Activated CD8-positive, alpha-beta memory T cell treated with anti-CD3 and anti-CD28 coated beads for 1 hour (primary cell): Measurements from ENCODE around the gene BLTP1.
"Not testable (repeated sequence)": the region's sequence is repeated elsewhere in the genome, so short reads cannot be mapped to it uniquely, and the experiment has no call there.

Experiments
- DNase-seq, 2 donors: peaks; one replicate each; pipeline ENCODE4 v3.0.0-alpha.2; 2020; ENCODE audit warnings: low read depth in 1 of 2; ENCODE audit errors: extremely low read depth in 1 of 2

Gene BLTP1, protein sequence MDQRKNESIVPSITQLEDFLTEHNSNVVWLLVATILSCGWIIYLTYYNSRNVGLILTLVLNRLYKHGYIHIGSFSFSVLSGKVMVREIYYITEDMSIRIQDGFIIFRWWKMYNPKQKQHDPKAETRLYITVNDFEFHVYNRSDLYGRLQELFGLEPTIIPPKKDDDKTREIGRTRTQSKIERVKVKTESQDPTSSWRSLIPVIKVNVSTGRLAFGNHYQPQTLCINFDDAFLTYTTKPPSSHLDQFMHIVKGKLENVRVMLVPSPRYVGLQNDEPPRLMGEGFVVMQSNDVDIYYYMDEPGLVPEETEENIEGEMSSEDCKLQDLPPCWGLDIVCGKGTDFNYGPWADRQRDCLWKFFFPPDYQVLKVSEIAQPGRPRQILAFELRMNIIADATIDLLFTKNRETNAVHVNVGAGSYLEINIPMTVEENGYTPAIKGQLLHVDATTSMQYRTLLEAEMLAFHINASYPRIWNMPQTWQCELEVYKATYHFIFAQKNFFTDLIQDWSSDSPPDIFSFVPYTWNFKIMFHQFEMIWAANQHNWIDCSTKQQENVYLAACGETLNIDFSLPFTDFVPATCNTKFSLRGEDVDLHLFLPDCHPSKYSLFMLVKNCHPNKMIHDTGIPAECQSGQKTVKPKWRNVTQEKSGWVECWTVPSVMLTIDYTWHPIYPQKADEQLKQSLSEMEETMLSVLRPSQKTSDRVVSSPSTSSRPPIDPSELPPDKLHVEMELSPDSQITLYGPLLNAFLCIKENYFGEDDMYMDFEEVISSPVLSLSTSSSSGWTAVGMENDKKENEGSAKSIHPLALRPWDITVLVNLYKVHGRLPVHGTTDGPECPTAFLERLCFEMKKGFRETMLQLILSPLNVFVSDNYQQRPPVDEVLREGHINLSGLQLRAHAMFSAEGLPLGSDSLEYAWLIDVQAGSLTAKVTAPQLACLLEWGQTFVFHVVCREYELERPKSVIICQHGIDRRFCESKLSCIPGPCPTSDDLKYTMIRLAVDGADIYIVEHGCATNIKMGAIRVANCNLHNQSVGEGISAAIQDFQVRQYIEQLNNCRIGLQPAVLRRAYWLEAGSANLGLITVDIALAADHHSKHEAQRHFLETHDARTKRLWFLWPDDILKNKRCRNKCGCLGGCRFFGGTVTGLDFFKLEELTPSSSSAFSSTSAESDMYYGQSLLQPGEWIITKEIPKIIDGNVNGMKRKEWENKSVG (N-terminal part only)

DNA sequence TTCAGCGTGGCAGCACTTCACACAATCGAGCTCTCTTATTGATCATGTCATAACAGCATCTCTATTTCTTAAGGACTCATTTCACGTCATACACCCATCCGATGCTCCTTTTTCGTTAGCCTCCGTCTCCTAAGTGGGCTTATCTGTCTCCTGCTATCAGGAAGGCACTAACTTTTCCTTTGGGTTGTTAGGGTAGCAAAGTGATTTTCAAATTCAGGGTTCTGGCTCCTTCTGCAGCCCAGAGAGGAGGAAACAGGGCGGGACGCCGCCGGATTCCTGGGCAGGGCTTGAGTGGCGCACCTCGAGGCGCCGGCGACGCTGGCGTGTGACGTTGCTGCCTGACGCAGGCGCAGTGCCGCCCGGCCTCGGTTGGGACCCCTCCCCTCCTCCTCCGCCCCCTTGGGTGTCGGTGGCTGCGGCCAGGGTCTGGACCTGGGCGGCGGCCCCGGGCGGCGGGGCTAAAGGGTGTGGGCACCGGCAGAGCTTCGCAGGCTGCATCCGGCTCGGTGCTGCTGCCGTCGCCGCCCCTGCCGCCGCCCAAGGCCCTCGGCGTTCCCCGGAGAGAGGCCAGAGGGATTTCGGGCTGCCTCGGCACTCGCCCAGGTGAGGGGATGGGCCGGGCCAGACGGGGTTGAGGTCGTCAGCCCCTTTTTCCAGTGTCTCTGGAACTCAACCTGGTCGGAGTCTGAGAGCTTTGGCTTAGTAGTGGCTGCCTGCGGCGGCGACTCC, at the start of gene BLTP1:
TSS of gene BLTP1 (plus strand) at position 350 of the 729 bp plus-strand sequence. CDS start 18,317 bp downstream, outside the sequence.
- DNase-seq = peak; percentile 68 to 83

DNA sequence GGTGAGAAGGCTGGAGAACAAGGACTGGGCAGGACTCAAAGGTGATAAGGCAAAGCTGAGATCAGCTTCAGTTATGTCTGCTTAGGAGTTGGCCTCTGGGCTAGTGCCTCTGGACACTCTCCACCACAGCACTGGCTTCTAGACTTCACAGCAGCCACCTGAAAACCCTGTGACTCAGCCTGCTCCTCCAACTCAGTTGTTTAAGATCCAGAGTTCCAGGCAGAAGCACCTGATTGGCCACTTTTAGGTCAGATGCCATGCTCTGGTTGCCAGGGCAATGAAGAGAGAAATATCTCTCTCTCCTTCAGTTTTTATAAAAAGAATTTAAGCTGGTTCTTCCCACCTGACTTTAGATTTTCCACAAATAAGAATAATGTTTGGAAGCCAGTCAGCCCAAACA, 47.9 kb upstream of the BLTP1 start:
- no peak for DNase-seq

DNA sequence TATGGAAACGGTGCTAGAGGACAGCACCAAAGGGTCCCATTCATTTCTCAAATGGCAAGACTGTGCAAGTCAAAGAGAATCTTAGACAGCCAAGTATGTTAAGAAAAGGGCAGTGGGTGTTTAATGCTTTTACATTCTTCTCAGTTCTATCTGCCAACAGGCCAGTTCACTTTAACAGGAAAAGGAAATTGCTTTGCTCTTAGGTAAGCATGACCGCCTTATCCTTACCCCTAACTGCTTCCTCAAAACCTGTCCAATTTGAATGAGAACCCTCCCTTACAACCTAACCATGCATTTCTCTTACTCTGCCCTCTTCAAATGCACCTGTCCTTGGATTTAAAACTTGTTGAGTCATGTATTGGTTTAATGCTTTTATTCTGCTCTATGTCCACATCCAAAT, 44.5 kb upstream of the BLTP1 start:
- no peak for DNase-seq

DNA sequence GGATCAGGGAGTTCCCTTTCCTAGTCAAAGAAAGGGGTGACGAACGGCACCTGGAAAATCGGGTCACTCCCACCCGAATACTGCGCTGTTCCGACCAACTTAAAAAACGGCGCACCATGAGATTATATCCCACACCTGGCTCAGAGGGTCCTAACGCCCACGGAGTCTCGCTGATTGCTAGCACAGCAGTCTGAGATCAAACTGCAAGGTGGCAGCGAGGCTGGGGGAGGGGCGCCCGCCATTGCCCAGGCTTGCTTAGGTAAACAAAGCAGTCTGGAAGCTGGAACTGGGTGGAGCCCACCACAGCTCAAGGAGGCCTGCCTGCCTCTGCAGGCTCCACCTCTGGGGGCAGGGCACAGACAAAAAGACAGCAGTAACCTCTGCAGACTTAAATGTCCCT, 41.8 kb upstream of the BLTP1 start:
- not testable (repeated sequence) for DNase-seq

DNA sequence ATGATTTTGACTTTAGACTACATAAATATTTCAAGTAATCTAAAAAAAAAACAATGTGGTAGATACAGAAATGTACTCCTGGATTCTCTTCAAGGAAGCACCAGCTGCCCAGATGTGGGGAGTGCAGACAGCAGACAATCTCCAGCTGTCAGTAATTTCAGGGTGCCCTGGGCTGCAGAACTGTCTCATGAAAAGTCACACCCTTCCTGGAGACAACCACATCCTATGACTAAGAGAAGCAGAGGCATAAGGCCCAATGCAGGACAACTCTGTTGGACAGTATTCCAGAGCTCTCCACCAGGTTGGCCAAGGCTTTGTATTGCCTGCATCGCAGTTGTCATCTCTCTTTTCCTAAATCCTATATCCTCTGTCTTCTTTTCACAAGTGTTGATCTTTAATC, 34.4 kb upstream of the BLTP1 start:
- DNase-seq = no peak

DNA sequence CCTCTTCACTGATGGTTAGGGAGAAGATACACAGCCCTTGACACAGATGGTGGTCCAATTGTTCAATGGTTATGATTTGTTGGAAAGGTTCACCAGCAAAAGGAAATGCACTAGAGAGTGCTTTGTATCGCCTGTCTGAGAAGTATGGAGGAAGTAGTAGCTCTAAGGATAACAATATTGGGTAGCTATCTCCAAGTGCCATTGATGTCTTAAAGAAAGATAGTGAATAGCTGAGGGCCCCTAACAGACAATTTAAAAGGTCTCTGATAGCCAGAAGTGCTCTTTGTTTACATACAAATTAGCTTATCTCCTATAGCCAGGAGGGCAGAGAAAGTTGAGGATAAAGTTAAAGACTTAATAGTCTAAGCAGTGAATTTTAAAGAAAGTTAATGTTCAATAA, 33.9 kb upstream of the BLTP1 start:
- DNase-seq = no peak

DNA sequence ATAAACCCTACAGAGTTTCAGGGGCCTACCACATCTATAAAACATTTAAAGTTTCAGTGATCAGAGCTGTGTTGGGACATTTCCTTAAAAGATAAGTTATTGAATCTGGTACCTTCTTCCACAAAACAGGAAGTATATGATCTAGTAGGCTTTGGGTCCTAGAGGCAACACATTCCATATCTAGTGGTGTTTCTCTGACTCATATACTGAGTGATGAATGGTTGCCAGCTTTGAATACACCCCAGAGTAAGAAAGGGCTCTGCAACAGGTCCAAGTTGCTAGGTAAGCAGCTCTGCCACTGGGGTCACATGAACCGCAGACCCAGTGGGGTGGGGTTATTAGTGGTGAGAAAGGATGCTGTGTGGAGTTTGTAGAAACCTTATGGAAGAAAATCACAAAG, 32.4 kb upstream of the BLTP1 start:
- DNase-seq = no peak

DNA sequence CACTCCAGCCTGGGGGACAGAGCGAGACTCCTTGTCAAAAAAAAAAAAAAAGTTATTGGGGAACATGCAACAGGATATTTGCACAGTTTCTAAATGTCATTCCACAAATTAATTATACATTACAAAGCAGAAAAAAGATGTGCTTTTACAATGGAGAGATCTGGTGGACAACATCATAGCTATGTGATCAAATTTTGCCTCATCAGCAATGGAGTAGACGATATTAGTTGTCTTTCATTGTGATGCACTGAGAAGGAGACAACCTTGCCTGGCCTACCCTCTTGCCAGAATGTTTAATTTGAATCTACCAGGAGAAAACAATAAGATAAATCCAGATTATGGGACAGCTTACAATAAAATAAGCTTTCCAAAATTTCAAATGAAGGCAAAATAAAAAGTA, 30.5 kb upstream of the BLTP1 start:
- no peak for DNase-seq

DNA sequence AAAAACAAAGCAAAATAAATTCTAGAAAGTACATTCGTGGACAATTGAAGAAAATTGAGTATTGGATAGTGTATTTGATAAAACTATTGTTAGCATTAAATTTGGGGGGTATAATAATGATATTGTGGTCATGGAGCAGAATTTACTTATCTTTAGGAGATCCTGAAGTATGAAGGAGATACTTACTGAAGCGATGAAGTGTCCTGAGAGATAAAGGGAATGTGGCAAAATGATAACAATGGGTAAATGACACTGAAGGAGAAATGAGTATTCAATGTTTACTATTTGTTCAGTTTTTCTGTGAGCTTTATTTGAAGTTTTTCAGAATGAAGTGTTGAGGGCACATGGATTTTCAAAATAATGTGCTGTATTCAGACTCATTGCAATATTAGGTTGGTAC, 30.0 kb upstream of the BLTP1 start:
- DNase-seq = no peak

DNA sequence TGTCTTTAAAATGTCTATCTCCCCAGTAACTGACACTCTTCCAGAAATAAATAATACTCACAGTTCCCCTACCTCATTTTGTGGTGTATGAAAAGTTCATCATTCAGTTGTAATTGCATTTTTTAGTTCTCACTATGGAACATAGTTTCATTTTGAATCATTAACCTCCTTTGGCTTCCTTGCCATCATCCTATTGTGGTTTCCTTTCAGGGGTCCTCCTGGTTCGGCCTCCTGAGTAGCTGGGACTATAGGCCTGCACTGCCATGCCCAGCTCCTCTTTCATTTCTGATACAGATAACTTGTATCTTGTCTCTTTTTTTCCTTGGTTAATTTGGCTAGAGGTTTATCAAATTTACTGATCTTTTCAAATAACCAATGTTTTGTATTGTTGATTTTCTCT, 23.1 kb upstream of the BLTP1 start:
- no peak for DNase-seq

DNA sequence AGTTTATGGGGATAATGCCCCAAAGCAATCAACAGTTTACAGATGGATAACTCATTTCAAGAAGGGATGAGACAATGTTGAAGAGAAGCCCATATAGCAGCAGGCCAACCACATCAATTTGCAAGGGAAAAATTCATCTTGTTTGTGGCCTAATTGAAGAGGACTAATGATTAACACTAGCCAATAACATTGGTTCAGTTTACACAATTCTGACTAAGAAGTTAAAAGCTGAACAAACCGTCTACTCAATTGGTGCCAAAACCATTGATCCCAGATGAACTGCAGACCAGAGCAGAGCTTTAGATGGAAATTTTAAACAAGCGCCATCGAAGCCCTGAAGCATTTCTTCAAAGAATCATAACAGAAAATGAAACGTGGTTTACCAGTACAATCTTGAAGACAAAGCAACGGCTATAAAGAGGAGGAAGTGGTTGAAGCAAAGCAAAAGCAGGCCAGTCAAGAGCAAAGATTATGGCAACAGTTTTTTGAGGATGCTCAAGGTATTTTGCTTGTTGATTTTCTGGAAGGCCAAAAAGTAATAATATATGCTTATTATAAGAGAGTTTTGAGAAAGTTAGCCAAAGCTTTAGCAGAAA, 20.5 kb upstream of the BLTP1 start:
- no peak for DNase-seq

DNA sequence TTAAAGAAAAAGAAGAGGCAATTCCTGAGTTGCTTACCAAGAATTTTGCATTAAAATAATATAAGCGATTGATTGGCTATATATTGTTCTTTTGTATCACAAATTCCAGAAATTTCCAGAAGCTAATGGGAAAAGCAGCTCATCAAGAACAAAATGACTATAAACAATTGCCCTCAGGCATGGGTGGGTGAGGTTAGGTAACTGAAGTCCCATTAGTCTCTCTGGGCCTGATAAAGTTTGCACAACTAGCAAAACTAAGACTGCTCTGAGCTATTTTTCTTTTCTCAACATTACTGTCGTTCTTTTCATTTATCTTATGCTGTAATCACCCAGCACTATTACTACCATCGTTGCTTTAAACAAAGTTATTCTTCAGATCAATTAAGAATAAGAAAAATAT, 19.2 kb upstream of the BLTP1 start:
- no peak for DNase-seq

DNA sequence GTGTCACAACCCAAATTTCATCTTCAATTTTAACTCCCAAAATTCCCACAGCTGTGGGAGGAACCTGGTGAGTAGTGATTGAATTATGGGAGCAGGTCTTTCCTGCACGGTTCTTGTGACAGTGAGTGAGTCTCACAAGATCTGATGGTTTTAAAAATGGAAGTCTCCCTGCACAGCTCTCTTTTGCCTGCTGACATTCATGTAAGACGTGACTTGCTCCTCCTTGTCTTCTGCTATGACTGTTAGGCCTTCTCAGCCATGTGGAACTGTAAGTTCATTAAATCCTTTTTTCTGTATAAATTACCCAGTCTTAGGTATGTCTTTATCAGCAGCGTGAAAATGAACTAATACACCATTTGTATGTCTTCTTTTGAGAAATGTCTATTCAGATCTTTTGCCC, 13.0 kb upstream of the BLTP1 start:
- DNase-seq = no peak

DNA sequence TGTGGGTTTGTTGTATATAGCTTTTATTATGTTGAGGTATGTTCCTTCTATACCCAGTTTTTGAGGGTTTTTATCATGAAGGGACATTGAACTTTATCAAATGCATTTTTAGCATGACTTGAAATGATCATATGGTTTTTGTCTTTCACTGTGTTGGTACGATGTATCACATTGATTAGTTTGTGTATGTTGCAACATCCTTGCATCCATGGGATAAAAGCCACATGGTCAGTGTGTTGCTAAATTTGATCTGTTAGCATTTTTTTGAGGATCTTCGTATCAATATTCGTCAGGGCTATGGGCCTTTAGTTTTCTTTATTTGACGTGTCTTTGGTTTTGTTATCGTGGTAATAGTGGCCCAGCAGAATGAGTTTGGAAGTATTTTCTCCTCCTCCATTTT, 11.3 kb upstream of the BLTP1 start:
- DNase-seq = no peak

DNA sequence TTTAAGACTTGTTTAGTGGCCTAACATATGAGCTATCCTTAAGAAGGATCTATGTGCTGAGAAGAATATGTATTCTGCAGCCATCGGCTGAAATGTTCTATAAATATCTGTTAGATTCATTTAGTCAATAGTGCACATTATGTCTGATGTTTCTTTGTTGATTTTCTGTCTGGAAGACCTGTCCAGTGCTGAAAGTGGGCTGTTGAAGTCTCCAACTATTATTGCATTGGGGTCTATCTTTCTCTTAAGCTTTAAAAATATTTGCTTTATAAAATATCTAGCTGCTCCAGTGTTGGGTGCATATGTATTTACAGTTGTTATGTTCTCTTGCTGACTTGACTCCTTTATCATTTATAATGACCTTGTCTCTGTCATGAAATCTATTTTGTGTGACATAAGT, 9.4 kb upstream of the BLTP1 start:
- no peak for DNase-seq

DNA sequence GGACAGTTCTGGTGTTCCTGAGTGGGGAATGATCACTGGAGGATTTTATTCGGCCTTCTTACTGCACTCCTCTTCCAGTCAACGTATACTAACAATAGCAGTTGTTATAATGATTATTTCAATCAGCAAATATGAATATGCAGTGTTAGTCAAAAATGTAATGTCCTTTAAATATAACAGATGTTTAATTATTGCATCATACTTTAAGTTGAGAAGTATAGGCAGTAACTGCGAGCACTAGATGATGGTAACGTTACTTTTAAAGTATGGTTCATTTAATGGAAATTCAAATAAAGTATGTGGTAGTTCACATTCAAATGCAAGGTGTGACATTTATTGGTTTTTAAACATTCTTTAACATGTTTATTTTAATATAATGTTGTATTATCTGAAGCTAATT, 5.5 kb upstream of the BLTP1 start:
- no peak for DNase-seq

DNA sequence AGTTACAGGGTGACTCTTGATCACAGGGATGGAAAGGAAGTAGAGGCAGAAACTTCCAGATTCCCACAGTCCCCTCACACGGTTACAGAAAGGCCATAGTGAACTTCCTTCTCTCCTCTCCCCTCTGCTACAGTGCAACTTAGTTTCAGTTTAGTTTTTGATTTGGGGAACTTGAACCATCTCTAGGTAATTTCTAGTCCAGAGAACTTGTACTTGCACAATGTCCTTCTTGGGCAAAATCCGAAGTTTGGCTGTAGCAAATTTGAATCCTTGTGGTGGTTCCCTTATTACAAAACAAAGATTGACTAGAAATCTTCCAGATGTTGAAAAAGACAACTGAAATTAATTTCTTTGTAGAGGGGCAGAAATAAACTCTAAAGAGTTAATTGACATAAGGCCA, 1.2 kb upstream of the BLTP1 start:
- no peak for DNase-seq

DNA sequence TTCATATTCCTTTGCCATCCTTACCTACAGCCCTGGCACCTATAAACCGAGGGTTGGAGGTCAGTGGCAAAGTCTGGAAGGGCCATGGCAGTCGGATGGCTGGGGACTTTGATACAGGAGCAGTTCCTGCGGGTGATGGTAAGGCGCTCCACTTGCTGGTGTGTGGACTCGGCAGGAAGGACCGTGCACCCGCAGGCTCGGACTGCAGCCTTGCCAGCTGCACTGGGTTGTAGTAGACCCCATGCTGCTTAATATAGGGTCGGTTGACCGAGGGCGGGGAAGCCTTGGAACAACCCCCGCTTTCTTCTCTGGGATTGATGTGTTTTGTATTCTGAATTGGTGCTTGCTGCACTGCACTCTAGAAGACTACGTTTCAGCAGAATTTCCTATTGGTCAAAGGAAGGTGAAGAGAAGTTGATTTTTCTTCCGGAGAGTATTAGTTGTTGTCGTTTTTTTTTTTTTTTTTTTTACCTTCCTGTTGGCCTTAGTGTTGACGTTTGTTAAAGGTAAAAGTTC, 638 bp downstream of the BLTP1 start:
- DNase-seq = peak in 1 of 2 donors; percentile 14

DNA sequence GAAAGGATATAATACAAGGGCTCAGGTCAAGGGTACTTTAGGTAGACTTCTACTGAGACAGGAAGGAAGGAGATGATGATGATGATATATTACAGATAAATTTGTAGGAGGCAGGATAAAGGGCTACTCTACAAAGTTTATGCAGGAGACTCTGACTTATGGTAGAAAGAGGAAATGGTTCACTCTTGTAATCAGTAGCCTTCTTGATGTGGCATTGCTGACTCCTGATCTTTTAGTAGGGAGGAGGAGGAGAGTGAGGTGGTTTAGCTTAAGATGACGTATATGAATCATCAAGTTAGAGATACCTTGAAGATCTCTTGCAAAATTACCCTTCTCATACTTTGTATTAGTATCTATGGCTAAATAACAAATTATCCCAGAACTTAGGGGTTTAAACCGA, 4.7 kb downstream of the BLTP1 start:
- no peak for DNase-seq

DNA sequence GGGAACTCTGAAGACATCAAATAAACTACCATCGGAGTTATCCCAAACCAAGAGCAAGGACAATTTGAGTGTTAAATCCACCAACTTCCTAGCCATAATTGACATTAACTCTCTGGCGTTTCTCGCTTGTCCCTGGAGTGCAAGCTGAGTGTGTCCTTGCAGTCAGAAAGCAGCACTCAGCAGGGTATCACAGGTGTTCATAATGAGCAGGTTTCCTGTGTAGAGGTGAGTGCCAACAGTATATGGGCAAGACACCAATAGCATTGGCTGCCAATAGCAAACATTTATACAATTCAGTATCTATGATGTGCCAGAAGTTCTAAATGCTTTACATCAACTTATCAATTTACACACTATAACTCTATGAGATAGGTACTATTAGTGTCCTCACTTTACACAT, 11.2 kb downstream of the BLTP1 start:
- DNase-seq = no peak
